T-helper 22 cell (primary cell): ENCODE results near the gene SPATA31C2.
"Not testable (repeated sequence)": the region's sequence is repeated elsewhere in the genome, so short reads cannot be mapped to it uniquely, and the experiment has no call there.

Experiments
- DNase-seq: peaks from one replicate; pipeline ENCODE4 v3.0.0-alpha.2; 2020; ENCODE audit warnings: low read depth

Gene SPATA31C2

GRCh38 chr9:88138375-88138774, at the start of gene SPATA31C2:
Gene SPATA31C2, minus strand, starts transcription at chr9:88138475. Its CDS starts 29 bp downstream, at chr9:88138446.
- not testable (repeated sequence) for DNase-seq

DNA sequence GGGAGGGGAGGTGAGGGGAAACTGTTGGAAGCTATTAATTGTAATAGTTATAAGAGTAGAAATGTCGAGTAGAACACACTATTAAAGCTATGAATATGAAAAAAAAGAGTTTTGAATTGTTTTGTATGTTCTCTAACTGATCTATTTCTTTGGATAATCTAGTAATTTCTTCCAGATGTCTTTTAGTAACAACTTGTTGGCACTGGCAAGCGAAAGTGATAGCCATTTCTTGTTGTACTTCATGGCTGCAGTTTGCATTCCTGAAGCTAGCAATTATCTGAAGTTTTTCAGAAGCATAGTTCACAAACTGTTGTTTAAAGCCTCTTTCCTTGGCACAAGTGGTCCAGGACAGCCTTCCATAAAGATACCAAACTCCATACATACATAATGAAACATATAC, 49.4 kb upstream of the SPATA31C2 start:
- DNase-seq, result no peak

GRCh38 chr9:88186495-88187110, 48.3 kb upstream of the SPATA31C2 start:
- DNase-seq, result no peak

GRCh38 chr9:88184976-88185375, 46.7 kb upstream of the SPATA31C2 start:
- DNase-seq, result no peak

GRCh38 chr9:88183798-88184495, 45.7 kb upstream of the SPATA31C2 start:
- DNase-seq, result no peak

DNA sequence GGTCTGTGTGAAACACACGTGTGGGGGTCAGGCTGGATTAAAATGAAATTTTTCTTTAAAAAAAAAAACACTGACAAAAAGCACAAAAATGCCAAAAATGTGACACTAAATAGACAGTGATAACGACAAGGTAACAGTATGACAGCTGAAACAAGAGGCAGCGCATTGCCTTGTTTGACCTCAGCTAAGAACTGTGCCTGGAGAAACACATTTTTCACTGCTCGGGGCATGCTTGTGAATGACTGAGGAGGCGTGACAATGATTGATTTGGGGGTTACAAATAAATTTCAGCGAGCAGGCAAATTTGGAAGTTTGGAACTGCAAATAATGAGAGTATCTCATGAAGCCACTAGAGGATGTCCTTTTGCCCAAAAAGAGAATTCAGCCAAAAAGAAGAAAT, 44.2 kb upstream of the SPATA31C2 start:
- DNase-seq, result no peak

GRCh38 chr9:88180081-88180765, 41.9 kb upstream of the SPATA31C2 start:
- no peak for DNase-seq

DNA sequence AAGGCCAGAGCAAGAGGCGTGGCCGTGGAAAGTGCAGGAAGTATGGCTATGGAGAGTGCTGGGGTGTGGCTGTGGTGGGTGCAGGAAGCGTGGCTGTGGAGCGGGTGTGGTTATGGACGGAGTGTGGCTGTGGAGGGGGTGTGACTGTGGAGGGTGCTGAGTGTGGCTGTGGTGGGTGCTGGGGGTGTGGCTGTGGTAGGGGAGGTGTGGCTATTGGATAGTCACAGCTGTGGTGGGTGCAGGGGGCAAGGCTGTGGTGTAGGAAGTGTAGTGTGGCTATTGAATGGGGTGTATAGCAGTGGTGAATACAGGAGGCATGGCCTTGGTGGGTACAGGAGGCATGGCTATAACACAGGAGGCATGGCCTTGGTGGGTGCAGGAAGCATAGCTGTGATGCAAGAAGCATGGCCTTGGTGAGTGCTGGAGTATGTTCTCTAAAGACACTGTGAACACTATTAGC, 40.8 kb upstream of the SPATA31C2 start:
- DNase-seq, result no peak

GRCh38 chr9:88178641-88179040, 40.4 kb upstream of the SPATA31C2 start:
- no peak for DNase-seq

GRCh38 chr9:88177371-88177770, 39.1 kb upstream of the SPATA31C2 start:
- no peak for DNase-seq

DNA sequence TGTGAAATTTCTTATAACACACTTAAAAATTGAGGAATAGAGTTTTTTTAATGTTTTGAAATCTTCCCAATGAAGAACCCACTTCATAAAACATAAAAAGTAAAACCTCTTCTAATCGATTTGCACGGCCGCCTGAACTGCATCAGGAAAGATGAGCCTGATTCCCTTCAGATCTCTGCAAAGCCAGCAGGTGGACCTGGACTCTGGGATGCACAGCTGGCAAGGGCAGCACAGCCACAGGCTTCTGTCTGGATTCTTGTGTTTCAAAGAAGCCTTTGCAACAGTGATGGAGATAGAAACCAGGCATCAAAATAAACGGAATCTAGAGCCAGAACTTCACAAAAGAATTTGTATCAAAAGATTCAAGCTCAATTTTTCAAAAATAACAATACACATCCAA, 36.0 kb upstream of the SPATA31C2 start:
- DNase-seq, result no peak

DNA sequence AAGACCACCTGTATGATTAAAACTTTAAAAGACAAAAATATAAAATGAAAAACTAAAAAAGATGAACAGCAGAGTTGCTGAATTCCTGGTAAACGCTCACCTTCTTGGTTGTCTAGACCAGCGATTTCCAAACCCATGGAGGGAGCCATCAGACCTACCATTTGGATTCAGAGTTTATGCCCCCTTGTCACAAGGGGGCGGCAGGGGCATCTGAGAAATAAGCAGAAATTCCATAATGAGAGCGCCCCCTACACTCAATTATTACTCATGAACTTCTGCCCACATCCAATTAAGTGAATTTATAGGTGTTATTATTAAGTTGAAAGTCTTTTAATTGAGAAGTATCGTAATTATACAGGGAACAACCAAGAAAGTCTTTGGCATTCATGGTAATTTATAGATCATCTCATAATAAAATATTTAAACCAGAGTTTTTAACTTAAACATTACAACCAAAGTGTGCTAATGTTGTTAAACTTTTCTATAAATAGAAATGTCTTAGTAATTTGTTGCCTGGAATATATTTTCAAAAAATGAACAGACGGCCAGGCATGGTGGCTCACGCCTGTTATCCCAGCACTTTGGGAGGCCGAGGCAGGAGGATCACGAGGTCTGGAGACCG, 35.2 kb upstream of the SPATA31C2 start:
- peak; percentile 5 for DNase-seq

GRCh38 chr9:88169700-88170099, 31.4 kb upstream of the SPATA31C2 start:
- DNase-seq, result no peak

DNA sequence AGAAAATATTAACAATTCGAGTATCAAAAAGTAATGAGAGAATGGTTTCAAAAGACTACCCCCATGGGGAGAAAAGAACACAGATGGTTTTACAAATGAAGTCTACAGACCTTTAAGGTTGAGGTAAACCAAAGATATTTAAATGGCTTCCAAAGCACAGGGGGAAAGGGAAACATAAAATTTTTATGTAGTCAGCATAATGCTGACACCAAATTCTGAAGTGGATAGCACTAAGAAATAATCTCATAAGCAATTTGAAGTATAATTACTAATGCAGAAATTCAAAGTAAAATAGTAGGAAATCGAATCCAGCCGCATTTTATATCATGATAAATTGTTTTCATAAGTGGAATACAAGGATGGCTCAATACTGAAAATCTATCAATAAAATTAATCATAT, 30.3 kb upstream of the SPATA31C2 start:
- DNase-seq, result no peak

DNA sequence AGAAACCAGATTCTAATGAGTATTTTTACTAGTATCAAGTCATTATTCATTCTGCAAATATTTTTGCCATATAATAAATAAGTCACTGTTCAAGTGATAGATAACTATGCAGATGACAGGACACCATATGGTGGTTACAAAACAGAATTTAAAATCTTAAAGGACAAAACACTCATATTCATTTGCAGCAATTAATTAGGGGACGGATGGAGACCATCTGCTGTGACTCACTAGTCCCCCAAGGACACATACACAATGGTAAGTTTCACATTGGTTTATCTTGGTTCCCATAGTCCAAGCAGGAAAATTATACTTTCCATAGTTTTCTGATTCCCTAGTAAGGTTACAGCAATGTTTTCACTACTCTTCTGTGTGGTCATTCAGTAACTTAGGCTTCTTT, 28.4 kb upstream of the SPATA31C2 start:
- no peak for DNase-seq

DNA sequence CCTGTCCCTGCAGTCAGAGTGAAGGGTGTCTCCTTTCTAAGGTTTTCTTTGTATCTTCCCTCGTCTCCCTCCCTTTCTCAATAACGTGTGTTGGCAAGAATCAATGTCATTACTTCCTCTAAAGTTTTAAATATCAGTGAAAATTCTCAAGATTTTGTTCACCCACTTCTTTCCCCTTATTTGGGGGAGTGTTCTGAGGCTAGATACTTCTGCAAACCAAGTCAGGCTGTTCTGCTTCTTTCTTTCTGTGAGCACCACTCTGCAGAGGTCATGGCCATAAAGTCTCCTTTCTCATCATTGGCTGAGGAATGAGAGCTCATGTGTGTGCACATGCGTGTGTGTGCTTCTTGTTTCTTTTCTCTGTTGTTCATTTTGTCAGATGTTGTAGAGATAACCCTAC, 26.6 kb upstream of the SPATA31C2 start:
- no peak for DNase-seq

DNA sequence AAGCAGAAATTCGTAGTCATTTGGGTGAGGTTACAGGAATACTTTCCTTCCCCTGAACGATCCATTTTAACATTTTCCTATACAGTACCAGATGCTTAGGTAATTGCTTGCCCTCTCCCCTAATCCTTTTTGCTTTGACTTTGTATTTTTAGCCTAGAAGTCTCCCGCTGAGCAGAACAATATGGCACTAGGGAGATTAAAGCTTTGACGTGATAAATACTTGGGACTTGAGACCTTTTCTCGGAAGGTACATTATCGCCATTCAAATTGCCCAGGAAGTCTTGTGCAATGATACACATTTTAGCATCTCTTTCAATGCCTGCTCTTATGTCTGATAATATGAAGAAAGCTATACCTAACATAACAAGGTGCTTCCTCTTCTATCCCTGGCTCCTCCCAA, 22.9 kb upstream of the SPATA31C2 start:
- DNase-seq, result no peak

DNA sequence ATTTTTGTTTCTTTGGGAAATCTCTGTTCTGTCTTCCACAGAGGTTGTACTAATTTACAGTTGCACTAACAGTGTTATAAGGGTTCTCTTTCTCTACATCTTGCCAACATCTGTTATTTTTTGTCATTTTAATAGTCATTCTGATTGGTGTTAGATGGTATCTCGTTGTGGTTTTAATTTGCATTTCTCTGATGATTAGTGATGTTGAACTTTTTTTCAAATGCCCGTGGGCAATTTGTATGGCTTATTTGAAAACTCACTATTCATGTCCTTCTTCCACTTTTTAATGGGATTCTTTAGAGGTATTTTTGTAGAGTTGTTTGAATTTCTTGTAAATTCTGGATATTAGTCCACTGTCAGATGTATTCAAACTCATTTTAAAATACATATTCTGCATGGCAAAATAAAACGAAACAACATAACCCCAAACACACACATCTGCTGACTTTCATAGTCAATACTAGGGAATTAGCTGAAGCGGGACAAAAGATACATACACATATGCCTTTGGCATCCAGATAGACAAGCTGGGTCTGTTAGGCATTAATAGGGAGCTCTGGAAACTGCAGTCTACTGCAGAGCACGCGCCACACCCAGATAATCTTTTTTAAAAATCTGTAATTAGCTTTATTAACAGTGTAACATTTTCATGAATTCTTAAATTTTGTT, 5.8 kb upstream of the SPATA31C2 start:
- no peak for DNase-seq

DNA sequence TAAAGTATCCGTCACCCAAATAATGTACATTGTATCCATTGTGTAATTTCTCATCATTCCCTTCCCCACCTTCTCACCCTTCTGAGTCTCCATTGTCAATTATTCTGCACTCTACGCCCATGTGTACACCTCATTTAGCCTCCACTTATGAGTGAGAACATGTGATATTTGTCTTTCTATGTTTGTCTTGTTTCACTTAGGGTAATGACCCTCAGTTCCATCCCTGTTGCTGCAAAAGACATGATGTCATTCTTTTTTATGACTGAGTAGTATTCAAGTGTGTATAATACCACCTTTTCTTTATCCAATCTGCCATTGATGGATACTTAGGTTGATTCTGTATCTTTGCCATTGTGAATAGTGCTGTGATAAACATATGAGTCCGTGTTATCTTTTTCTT, 4.9 kb upstream of the SPATA31C2 start:
- no peak for DNase-seq

GRCh38 chr9:88133552-88133951, 4.7 kb downstream of the SPATA31C2 start:
- not testable (repeated sequence) for DNase-seq

DNA sequence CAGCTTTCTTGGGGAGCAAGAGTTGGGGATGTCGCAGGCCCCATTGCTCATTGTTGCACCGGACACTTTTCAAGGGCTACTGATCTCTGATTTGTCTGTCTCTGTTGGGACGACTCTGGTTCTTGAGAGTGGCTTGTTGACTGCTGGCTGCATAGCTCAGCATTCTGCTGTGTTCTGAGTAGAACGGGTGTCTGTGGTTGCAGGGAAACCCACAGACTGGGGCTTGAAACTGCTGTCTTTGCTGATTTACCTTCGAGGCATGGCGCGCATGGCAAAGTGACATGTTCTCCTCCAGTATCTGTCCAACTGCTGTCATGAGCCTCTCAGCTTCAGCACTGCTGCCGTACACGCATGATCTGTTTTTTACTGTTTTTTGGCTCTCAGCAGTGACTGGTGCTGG, 8.7 kb downstream of the SPATA31C2 start:
- not testable (repeated sequence) for DNase-seq

DNA sequence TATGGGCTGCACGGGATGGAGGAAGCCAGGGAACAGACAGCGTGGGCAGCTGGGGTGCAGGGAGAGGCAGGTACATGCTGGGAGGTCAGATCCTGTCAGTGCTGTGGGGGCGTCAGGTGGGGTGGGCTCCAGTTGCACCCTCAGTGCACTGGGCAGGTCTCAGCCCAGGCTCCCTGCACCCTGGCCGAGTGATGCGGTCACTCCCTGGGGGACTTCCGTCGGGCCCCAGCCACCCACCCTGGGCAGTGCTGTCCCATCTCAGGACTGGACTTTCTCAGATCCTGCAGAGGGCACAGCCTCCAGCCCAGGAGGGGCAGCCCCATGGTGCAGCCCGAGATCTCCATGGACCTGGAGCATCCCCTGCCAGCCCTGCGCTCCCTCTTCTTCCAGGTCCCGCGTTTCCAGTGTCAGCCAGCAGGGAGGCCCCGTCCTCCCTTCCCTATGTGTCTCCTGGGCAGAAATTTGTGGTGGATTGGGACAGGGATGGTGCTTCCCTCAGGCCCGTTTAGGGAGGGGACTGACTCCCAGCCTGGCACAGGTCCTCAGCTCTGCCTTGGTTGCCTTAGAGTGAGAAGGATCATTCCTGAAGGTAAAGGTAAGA, 10.5 kb downstream of the SPATA31C2 start:
- not testable (repeated sequence) for DNase-seq
